Measurements from ENCODE around the gene PROCR. TPM values are rescaled to one million over a fixed set of nuclear protein-coding genes. Genes with fewer than 3 reads are reported as not detected.

PROCR gene
- total RNA-seq, 2 donors from 2014 or later: 2.4 to 6.8 TPM

GRCh38 chr20:35216541-35216940, 44.7 kb downstream of the PROCR start:
- DNase-seq: no peak
- H3K36me3 Mint-ChIP-seq (ENCODE audit: low read depth): no peaks in the 10 kb centered on the region
- 90 to 95% methylated on average over 5 of the region's 5 CpGs for WGBS, 2 experiments (ENCODE audit: insufficient coverage in 1 of 2, insufficient read length in 1 of 2)
- H3K27ac ChIP-seq (ENCODE audit: low read depth, low read length): no peak overlapping the region
- H3K4me3 Mint-ChIP-seq: no peak overlapping the region
- H3K4me3 ChIP-seq (ENCODE audit: low read length): no peak overlapping the region
- no peaks in the 10 kb centered on the region for H3K4me1 Mint-ChIP-seq
- H3K27me3 ChIP-seq (ENCODE audit: control insufficient read depth, insufficient read depth, low read length, poor library complexity, severe bottlenecking): no peaks in the 10 kb centered on the region
- peaks cover 26% of the 10 kb centered on the region for H3K9me3 Mint-ChIP-seq
- no peak overlapping the region for H3K27ac Mint-ChIP-seq
- peaks cover 3% of the 10 kb centered on the region for H3K4me1 ChIP-seq (ENCODE audit: control insufficient read depth, insufficient read depth, low read length)
- H3K9me3 ChIP-seq (ENCODE audit: control insufficient read depth, low read length): no peaks in the 10 kb centered on the region
- no peak overlapping the region for H3K9ac ChIP-seq (ENCODE audit: extremely low read depth, low read length, poor library complexity, severe bottlenecking)
- peaks cover 11% of the 10 kb centered on the region for H3K27me3 Mint-ChIP-seq (ENCODE audit: insufficient read depth)
- no peak for TF ChIP-seq CTCF (conservative IDR thresholded peaks at IDR 0.05)
- no peaks in the 10 kb centered on the region for H3K36me3 ChIP-seq (ENCODE audit: control insufficient read depth, insufficient read depth, low read length)

- Mint-ChIP-seq H3K36me3 (ENCODE audit: low read depth) (no peaks in the 10 kb centered on the region), H3K27me3 (ENCODE audit: insufficient read depth) (peaks cover 52% of the 10 kb centered on the region), H3K4me1 (peaks cover 12% of the 10 kb centered on the region), H3K27ac (no peak overlapping the region), H3K9me3 (peaks cover 2% of the 10 kb centered on the region), H3K4me3 (no peak overlapping the region)
- TF ChIP-seq CTCF (conservative IDR thresholded peaks at IDR 0.05): no peak
- H3K9me3 ChIP-seq (ENCODE audit: control insufficient read depth, low read length): no peaks in the 10 kb centered on the region
- no peak for DNase-seq
- no peaks in the 10 kb centered on the region for H3K36me3 ChIP-seq (ENCODE audit: control insufficient read depth, insufficient read depth, low read length)
- H3K4me3 ChIP-seq (ENCODE audit: low read length): no peak overlapping the region
- no peak overlapping the region for H3K27ac ChIP-seq (ENCODE audit: low read depth, low read length)
- H3K27me3 ChIP-seq (ENCODE audit: control insufficient read depth, insufficient read depth, low read length, poor library complexity, severe bottlenecking): peaks cover 50% of the 10 kb centered on the region
- no peak overlapping the region for H3K9ac ChIP-seq (ENCODE audit: extremely low read depth, low read length, poor library complexity, severe bottlenecking)
- 97% methylated on average over 5 of the region's 5 CpGs for WGBS, 2 experiments (ENCODE audit: insufficient coverage in 1 of 2, insufficient read length in 1 of 2)
- H3K4me1 ChIP-seq (ENCODE audit: control insufficient read depth, insufficient read depth, low read length): no peaks in the 10 kb centered on the region
Observed at GRCh38 chr20:35223941-35224340, 52.1 kb downstream of the PROCR start.

- Histone ChIP-seq H3K27ac (ENCODE audit: low read depth, low read length) (no peak overlapping the region), H3K4me1 (ENCODE audit: control insufficient read depth, insufficient read depth, low read length) (no peaks in the 10 kb centered on the region), H3K9me3 (ENCODE audit: control insufficient read depth, low read length) (no peaks in the 10 kb centered on the region), H3K9ac (ENCODE audit: extremely low read depth, low read length, poor library complexity, severe bottlenecking) (no peak overlapping the region), H3K36me3 (ENCODE audit: control insufficient read depth, insufficient read depth, low read length) (no peaks in the 10 kb centered on the region), H3K27me3 (ENCODE audit: control insufficient read depth, insufficient read depth, low read length, poor library complexity, severe bottlenecking) (peaks cover 56% of the 10 kb centered on the region), H3K4me3 (ENCODE audit: low read length) (no peak overlapping the region)
- TF ChIP-seq CTCF (conservative IDR thresholded peaks at IDR 0.05): no peak
- Mint-ChIP-seq H3K4me1 (peaks cover 12% of the 10 kb centered on the region), H3K27ac (no peak overlapping the region), H3K27me3 (ENCODE audit: insufficient read depth) (peaks cover 54% of the 10 kb centered on the region), H3K36me3 (ENCODE audit: low read depth) (no peaks in the 10 kb centered on the region), H3K4me3 (no peak overlapping the region), H3K9me3 (peaks cover 4% of the 10 kb centered on the region)
- 89 to 90% methylated on average over 5 of the region's 5 CpGs for WGBS, 2 experiments (ENCODE audit: insufficient coverage in 1 of 2, insufficient read length in 1 of 2)
- DNase-seq: no peak
Observed at GRCh38 chr20:35224536-35224935, 52.7 kb downstream of the PROCR start.

Measured in endodermal cell (in vitro differentiated cells).